ENCODE results near the gene FAM114A1.

Gene FAM114A1

DNA sequence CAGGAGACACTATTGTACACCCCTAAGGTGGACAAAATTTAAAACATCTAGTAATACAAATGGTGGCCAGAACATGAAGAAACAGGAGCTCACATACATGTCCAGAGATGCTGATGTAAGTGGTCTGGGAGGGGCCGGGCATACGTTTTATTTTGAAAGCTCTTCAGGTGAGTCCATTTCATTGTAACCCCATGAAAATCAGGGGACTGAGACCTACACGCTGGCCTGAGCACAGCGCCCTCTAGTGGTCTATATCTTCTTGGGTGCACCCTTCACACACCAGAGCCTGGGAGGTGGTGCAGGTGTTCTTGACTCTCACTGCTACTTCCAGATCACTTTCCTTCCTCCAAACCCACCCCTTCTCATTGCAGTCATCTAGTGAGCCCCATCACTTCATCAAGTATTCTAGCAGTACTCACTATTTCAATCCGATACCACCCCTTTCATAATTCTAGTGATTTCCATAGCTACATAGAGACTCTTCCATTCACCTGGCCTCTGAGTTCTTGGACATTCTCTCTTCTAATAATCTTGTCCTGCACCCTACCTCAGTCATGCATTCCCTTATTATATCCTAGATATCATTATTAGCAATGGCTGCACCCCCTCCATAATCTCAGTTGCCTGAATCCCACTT is 6.7 kb upstream of the FAM114A1 start:
- peak; percentile 63 to 71 for DNase-seq

DNA sequence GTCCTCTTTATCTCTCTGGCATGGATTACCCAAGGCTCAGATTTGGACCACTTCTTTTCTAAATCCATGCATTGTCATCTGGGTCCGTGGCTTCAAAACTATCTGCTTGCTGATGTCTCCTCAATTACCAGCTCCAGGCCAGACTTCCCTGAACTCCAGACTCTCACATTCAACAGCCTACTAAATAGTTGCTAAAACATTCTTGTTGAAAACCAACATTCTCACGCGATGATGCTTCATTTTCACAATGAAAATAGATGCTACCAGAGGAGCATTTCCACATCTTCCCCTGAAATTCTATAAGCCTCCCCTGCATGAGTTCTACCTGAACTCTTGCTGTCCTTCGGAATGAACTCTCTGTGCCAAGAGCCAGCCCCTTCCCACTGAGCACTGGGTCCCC is 5.8 kb upstream of the FAM114A1 start:
- DNase-seq, result no peak

DNA sequence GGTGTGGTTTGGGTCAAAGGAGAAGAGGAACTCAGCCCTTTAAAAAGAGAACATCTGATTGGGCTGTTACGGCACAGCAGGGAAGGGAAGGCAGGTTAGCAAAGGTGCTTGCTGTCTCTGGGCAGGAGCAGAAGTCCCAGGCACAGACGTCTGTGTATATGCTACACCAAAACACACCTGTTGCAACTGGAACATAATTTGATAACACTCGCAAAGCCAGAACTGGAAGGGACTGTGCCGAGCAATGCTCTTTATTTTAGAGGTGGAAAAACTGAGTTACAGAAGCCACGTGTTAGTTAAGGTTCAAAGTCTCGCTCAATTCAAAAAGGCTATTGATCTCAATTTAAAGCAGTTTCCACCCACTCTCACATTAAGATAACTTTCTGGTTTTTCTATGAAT is 2.2 kb upstream of the FAM114A1 start:
- DNase-seq, result no peak

DNA sequence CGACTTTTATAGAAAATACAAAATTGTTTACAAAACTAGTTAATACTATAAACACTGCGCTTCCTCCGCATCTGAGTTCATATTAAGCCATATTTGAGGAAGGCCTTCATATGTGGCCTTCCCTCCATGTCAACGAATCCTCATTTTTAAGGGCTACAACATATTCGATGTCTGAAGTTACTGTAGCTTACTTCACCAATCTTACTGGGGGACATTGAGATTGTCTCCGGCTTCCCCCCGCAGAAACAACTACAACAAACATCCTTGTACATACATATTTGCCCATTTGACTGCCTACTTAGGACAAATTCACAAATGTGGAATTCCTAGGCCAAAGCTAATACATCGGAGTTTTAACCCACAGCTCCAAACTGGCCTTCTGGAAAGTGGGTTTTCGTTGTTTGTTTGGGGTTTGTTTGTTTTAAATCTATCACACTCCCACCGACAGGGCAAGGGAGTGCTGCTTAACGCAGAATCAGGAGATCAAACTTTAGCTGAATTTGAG is 581 bp upstream of the FAM114A1 start:
- no peak for DNase-seq

DNA sequence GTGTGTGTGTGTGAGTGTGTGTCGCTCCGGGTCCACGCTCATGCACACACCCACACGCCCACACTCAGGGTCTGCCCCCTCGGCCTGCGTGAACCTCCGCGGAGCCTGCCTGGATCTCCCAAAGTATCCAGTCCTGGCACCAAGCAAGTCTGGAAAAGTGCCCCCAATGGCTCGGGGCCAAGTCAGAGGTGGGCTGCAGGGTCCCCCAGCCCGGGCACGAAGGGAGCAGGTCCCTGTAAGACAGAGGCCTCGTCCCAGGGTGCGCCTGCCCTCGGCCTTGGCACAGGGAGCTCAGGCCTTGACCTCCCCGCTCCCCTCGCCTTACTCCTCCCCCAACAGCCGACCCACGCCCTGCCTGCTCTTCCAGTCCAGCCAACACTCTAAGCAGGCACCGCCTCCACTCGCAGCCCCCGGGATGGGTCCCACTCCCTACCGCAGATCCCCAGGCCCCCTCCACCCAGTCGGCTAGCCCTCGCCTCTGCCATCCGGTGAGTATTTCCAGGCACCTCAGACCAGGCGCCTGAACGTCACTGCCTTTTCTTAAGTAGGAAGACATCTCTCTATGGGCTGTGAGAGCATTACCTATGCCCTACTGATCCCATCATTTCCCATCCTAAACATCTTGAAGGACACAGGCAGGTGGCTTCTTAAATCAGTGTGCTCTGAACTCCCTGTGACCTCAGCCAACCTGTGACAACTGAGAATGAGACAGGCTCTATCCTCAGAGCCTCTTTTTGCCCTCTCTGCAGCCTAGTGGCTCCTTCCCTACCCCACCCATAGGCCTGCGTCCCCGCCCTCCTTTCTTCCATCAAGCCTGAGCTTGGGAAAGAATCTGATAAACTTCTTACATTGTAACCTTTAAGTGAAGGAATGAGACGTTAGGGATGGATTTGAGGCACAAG is 704 bp downstream of the FAM114A1 start:
- DNase-seq, result no peak

DNA sequence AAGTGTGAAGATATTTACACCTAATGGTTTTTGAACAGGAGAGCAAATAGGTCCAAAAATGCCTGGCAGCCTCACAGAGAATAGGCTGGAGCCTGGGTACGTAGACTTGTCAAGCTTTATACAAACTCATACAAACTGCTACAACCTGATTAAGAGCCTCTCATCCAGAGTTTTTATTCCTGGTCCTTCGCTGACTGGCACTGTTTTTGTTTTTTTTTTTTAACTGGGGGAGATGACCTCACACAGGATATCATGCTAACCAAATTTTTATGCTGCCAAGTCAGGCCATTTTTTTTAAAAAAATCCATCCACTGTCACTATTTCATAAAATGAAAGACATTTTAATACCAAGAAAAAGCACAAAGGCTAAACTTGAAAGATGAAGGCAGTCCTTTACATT is 1.9 kb downstream of the FAM114A1 start:
- DNase-seq, result no peak

DNA sequence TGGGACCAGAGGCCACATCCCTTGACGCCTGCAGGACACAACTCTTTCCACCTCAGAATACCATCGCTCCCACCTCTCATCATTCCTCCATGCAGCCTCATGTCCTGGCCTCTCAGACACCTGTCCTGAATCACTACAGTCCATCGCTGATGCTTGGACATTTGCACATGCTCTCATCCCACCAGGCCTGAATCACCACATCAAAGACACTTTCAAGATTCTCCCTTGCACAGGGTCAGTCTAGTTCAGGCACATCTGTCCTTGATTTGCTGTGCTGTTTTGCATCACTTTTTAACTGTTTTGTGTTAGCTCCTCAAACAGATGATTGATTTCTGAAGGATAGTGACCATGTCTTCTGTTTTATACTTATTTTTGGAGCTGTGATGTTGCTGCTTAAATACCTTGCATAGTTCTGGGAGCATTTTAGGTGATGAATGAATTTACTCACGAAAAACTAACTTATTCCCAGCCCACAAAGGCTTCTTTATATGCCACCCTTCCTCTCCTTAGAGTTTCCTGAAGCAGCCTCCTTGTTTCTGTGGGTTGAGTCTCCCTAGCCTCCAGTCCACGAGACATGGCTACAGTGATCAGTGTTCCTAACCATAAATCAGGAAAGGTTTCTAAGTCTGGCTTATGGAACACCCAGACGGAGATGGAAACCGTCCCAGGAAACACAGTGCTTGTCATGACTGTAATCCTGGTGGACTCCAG is 2.6 kb downstream of the FAM114A1 start:
- no peak for DNase-seq

DNA sequence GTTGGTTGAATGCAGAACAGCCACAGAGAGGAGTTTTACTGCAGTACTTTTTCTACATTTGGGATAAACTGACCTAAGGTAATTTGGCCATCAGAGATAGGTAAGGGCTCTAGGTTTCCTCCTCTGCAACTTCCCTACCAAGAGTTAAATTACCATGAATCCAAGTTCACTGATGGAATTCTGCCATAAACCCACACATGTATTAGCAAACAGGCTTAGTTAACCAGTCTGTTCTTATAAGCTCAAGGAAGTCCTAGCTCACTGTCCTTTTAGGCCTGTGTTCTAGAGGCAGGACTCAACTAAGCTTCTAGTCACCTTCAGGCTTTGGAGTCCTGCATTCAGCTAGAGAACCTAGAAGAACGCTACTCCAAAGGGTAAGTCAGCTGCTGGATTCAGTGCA is 4.0 kb downstream of the FAM114A1 start:
- DNase-seq, result no peak

DNA sequence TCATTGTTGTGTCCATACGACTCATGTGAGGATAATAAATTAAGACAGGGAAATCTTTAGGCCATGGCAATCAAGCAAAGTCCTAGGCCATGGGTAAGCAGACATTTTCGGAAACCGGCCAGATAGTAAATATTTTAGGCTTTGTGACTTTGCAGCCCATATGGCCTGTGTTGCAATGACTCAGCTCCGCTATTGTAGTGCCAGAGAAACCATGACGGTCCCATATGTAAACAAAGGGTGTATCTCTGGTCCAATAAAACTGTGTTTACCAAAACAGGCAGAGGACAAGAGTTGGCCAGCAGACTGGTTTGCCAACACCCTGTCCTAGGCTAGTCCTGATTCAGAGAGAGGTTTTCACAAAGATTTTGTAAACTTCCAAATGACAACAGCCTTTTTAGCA is 5.0 kb downstream of the FAM114A1 start:
- no peak for DNase-seq

DNA sequence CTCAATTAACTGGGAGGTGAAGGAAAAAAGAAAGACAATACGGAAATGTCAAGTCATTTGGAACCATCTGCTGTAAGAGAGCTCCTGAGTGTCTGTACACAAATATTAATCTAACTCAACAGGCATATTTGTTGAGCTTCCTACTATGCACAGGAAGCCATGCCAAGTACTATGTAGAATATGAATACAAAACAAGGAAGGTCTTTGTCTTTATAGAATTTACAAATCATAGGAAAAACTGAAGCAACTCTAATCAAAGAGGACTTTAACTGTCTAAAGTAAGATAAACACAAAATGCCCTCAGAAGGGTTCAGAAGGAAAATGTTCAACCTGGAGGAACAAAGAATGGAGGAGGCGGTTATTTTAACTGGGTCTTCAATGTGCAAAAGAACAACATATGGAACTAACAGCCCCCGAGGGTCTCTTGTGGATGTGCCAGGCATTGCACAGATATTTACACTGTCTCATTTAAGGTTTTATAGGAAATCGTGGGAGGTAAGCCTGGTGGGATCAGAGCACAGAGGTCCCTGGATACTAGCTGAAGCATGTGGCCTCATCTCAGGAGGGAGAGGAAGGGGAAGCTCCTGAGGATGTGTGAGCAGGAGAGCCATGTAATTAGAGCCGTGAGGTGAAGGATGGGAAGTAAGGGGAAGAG is 5.8 kb downstream of the FAM114A1 start:
- no peak for DNase-seq

DNA sequence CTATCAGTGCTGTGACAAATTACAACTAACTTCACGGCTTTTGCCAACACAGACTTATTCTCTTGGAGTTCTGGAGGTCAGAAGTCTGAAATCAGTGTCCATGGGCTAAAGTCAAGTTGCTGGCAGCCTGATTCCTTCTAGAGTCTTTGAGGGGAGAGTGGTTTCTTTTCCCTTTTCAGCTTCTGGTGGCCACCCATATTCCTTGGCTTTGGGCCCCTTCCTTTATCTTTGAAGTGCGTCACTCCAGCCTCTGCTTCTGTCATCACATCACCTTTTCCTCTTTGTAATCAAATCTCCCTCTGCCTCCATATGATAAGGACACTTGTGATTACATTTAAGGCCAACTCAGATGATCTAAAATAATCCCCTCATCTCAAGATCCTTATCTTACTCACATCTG is 9.0 kb downstream of the FAM114A1 start:
- DNase-seq, result no peak

DNA sequence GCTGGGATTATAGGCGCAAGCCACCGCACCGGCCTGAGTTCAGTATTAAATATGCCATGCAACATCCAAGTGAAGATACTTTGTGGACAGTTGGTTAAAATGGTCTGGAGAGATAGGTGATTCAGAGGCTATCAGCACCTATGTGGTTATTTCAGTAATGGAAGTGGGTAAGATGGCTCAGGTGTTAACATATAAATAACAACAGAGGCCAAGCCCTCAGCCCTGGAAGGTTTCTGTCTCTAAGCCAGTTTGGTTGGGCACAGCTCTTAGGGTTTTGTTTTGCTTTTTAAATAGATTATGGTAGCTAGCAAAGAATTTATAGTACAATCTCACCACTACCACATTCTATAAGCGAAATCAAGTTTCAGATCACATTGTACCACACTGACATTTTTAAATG is 16.6 kb downstream of the FAM114A1 start:
- no peak for DNase-seq

DNA sequence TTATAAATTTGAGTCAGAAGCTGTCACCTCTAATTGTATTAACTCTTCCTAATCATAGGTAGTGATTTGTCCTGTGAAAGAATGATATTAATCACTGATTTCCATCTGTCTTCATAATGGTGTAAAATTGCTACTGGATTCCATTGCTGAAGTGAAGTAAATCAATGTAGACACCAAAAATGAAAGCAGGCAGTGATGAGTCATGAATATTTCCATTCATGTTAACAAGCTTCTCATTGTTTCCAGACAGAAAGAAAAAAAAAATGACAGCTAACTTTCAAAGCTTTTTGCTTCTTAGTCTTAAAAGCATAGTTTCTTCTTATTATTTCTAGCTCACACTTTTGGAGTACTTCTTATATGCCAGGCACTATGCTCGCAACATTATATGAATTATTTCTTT is 21.5 kb downstream of the FAM114A1 start:
- no peak for DNase-seq

DNA sequence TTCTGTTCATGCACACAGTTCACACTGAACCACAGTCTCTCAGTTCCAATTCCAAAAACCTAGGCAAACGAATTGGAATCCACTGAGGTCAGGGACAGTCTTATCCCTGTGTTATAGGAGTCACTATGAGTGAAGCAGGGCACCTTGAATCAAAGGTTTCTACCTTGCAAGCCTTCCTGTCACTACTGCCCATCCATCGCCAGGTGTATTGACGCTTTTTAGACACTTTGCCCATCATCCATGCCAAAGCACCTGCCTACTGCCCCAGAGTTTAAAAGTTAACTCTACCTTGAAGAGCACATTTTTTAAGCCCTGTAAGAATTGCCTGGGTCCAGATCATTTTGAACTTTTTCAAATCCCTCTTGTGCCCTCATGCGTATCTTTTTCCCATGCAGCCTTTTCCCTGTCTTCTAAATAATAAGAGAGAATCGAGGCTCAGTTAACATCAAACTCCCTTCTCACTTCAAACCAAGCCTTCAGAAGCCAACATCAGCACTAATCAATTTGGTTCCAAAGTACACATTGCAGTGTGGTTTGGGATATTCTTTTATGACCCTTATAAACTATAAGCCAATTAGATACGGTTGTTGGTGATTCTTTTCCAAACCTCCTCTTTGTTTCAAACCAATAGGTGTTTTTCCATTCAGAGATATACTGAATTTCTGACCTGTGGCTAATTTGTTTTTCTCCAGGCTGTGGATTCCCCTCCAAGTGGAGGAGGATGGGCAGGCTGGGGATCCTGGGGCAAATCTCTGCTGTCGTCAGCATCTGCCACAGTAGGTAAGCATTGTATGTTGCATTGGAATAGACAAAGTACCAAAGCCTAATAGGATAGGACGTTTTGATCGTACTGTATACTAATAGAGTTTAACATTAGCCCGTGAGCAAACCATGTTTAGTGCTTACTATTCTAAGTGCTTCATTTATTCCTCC is 23.7 kb downstream of the FAM114A1 start:
- no peak for DNase-seq

DNA sequence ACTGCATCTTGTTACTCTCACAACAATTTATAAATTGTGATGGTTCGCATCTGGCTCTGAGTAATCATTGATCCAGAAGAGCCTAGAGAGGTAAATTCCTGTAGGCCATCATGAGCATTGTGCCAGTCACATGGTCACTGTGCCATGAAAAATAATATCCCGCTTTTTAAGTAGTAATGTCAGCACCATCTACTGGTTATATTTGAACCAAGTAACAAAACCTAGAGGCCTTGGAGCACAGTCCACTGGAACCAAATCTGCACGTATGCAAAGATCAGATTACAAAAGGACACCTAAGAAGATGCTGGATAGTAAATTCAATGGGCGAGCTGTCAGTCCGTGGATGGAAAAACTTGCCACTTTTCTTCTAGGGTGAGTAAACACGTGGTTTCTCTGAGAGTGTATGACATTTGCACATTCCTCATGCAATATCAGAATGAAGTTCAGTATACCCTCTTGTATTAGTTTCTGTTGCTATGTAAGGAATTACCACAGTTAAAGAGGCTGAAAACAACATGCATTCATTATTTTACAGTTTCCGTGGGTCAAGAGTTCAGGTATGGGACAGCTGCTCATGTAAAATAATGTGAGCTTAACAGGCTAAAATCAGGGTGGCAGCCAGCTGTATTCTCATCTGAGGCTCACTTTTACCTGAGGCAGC is 26.8 kb downstream of the FAM114A1 start:
- no peak for DNase-seq

DNA sequence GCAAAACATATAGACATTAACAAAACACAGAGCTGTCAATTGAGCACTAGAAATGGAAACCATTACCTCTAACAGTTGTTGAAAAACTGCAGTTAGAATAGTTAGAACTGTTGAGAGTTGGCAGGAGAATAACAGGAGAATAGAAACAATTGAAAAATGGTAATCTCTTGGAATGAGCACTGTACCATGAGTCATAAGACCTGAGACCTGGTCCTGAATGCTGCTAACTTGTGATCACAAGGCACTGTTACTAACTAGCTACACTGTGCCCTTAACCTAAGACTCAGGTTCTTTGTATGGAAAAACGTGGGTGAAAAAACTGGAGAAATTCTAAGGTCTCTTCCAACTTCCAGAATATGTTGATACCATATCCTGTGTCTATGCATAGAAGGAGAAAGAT is 29.3 kb downstream of the FAM114A1 start:
- DNase-seq, result no peak

DNA sequence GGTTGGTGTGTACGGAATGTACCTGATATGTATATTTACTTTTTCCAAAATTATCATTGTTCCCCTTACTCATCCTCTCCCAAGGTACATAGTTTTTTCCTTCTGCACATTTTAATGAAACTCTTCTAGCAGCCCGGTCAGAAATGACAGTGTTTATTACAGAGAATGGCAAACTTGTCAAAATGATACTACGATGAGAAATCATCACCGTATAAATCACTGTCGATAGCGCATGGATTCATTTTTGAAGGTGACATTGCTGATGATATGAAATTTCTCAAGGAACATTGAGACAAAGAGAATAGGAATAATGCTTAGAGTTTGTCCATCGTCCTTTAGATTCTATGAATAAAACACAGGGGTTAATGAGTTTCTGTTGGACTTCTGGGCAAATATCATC is 30.6 kb downstream of the FAM114A1 start:
- no peak for DNase-seq

DNA sequence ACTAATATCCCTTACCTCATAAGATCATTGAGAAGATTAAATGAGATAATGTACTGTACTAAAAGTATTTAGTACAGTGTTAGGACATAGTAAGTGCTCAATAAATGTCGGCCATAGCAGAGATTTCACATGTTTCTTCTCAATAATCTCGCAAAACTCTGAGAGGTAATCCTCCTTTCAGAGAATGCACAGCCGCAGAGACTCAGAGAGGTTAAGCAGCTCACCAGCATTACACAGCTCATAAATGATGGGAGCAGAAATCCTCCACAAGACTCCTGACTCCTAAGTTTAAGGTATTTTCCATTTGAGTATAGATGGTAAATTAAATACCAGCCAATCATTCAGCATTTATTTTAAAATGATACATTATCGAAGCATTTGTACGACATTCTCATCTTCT is 34.6 kb downstream of the FAM114A1 start:
- DNase-seq, result no peak

DNA sequence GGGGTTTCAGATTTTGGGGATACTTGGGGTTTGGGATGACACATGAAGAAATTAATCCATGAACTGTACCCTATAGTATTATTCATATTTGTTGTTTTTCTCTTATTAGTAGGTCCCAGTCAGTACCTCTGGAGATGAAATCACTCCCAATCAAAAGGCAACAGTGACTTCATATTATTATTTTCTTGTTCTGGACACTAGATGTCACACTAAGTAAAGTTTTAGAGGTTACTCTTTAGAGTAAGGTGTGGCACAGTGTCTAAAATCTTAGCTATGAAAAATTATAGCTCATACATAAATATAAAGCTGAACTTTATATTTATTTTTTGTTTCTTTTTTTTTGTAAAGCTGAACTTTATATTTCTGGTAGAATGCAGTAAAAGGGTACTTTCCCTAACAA is 35.1 kb downstream of the FAM114A1 start:
- peak in 1 of 2 donors; percentile 53 for DNase-seq

DNA sequence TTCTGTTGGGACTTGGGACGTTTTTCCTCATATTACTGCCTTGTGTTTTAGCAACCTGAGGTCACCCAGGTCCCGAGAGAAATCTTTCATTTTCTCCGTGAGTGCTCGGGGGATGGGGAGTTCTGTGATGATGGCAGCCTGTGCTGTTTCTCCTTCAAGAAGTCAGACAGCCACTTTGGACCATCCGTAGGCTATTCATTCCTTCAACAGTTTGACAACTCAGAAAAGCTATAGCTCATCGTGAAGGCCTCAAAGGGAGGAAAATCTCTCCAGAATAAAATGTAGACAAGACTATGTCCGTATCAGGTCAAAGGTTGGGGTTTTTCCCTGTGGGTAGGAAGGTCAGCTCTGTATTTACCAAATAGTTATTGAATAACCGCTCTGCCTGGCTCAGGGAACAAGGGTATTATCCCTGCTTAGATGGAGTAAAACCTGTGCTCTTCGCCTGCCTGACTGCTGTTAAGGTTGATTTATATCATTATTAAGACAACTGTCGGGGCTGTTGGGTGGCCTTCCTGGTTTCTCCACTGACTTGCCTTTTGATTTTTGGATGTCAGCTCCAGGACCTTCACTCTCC is 36.6 kb downstream of the FAM114A1 start:
- DNase-seq, result no peak

DNA sequence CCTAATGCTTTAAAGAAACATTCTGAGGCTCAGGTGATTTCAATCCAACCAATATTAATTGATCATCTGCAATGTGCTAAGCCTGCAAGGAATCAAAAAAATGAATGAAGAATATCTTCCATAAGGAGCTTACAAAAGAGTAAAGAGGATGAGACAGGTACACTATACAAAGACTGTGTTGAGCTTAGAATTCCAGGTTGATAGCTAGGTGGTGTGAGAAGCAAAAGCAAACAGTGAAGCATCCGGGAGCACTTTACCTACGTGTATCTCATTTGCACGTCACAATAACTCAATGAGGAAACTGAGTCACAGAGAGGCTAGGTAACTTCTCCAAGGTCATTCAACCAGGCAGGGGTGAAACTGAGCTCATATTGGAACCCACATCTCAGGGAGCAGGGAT is 37.1 kb downstream of the FAM114A1 start:
- DNase-seq, result no peak
